HFFc6 (cell line): ENCODE measurements around the gene EPC1. TPM values are rescaled to one million over a fixed set of nuclear protein-coding genes. Genes with fewer than 3 reads are reported as not detected.

Experiments
- DNase-seq: peaks from one replicate; pipeline ENCODE4 v3.0.0-alpha.2; 2018
- H3K27ac Mint-ChIP-seq: 2 replicates; pipeline ENCODE4 v1.8.0; 2020; ENCODE audit warnings: mild to moderate bottlenecking, mixed read lengths
- H3K27me3 Mint-ChIP-seq: 2 replicates; pipeline ENCODE4 v1.8.0; 2021; ENCODE audit warnings: mild to moderate bottlenecking, moderate library complexity, mixed read lengths; ENCODE audit not compliant: insufficient read depth
- H3K36me3 Mint-ChIP-seq: 2 replicates; pipeline ENCODE4 v1.8.0; 2021; ENCODE audit warnings: low read depth, mixed read lengths
- H3K4me1 Mint-ChIP-seq: 2 replicates; pipeline ENCODE4 v1.8.0; 2020; ENCODE audit warnings: low read depth, mixed read lengths
- H3K4me3 Mint-ChIP-seq: 2 replicates; pipeline ENCODE4 v1.8.0; 2020; ENCODE audit warnings: mild to moderate bottlenecking, moderate library complexity, mixed read lengths
- H3K9me3 Mint-ChIP-seq: 2 replicates; pipeline ENCODE4 v1.8.0; 2020; ENCODE audit warnings: mild to moderate bottlenecking, mixed read lengths
- CTCF ChIP-seq: fragments of 200-600 bp; sonication (generic); IDR thresholded peaks from 2 replicates; pipeline ENCODE4 v1.5.0; 2021; ENCODE audit warnings: antibody characterized with exemption, mild to moderate bottlenecking
- total RNA-seq, 6 experiments: library from RNA; stranded (reverse); fragmentation: NEBNext Ultra II Directional; extraction: Animal tissue kit (Norgen Biotek cat#: 25700); gene quantifications; 2 replicates in 1 of 6; 3 replicates in 5 of 6; pipeline ENCODE4 v1.2.3, GENCODE V29; 2021

EPC1 gene
- total RNA-seq, 6 experiments from 2014 or later = 16.5 to 19.3 (median 17.5) TPM

- no peaks in the 10 kb centered on the region for H3K36me3 Mint-ChIP-seq
- no peak for TF ChIP-seq CTCF
- peak overlapping the region; percentile 27 for H3K4me3 Mint-ChIP-seq
- DNase-seq = no peak
- H3K27me3 Mint-ChIP-seq = no peaks in the 10 kb centered on the region; the same call in 1 of the 2 replicates
- H3K4me1 Mint-ChIP-seq = peaks cover 11% of the 10 kb centered on the region
- no peak overlapping the region for H3K27ac Mint-ChIP-seq
- no peaks in the 10 kb centered on the region for H3K9me3 Mint-ChIP-seq
These were observed 39.8 kb upstream of the EPC1 start for GRCh38 chr10:32386623-32387260.

GRCh38 chr10:32384171-32384570, 37.2 kb upstream of the EPC1 start:
- Mint-ChIP-seq H3K4me1 (peaks cover 11% of the 10 kb centered on the region), H3K36me3 (no peaks in the 10 kb centered on the region), H3K27me3 (no peaks in the 10 kb centered on the region; the same call in 1 of the 2 replicates), H3K4me3 (no peak overlapping the region), H3K9me3 (no peaks in the 10 kb centered on the region), H3K27ac (no peak overlapping the region)
- no peak for TF ChIP-seq CTCF
- DNase-seq = no peak

- DNase-seq = no peak
- H3K36me3 Mint-ChIP-seq = no peaks in the 10 kb centered on the region
- H3K27ac Mint-ChIP-seq = no peak overlapping the region
- no peaks in the 10 kb centered on the region for H3K9me3 Mint-ChIP-seq
- H3K4me3 Mint-ChIP-seq = no peak overlapping the region
- no peaks in the 10 kb centered on the region for H3K27me3 Mint-ChIP-seq
- TF ChIP-seq CTCF = no peak
- peaks cover 7% of the 10 kb centered on the region; the same call in 1 of the 2 replicates for H3K4me1 Mint-ChIP-seq
These were observed 34.2 kb upstream of the EPC1 start for GRCh38 chr10:32381165-32381564.

- Mint-ChIP-seq H3K27ac (no peak overlapping the region), H3K9me3 (no peaks in the 10 kb centered on the region), H3K27me3 (no peaks in the 10 kb centered on the region), H3K4me1 (peaks cover 16% of the 10 kb centered on the region), H3K36me3 (no peaks in the 10 kb centered on the region), H3K4me3 (no peak overlapping the region)
- DNase-seq = no peak
- no peak for TF ChIP-seq CTCF
These were observed 33.1 kb upstream of the EPC1 start for GRCh38 chr10:32379950-32380551.

GRCh38 chr10:32379318-32379949, 32.5 kb upstream of the EPC1 start:
- Mint-ChIP-seq H3K9me3 (no peaks in the 10 kb centered on the region), H3K27me3 (no peaks in the 10 kb centered on the region), H3K4me1 (peaks cover 22% of the 10 kb centered on the region), H3K27ac (no peak overlapping the region), H3K4me3 (no peak overlapping the region), H3K36me3 (no peaks in the 10 kb centered on the region)
- TF ChIP-seq CTCF = no peak
- DNase-seq = peak; percentile 55
